22Rv1 (cell line): ENCODE measurements around the gene TWIST1.

ENCODE experiments used
- CTCF ChIP-seq: fragments of 450-650 bp; IDR thresholded peaks from 2 replicates; pipeline ENCODE4 v1.5.1; 2017; ENCODE audit warnings: mild to moderate bottlenecking
- ZFX ChIP-seq: fragments of 450-650 bp; IDR thresholded peaks from 2 replicates; pipeline ENCODE4 v1.6.1; 2017; ENCODE audit warnings: antibody characterized with exemption, borderline replicate concordance

- TF ChIP-seq CTCF (no peak), ZFX (no peak)
These were observed 26.9 kb downstream of the TWIST1 start for GRCh38 chr7:19090526-19090925.
